Esophagus squamous epithelium (tissue), 4 donors: ENCODE measurements around the gene CORO1C.

ENCODE experiments used
- CTCF ChIP-seq, 6 experiments: fragments of 450-650 bp in 4 of 6; fragments of 200-600 bp in 2 of 6; sonication (generic) in 2 of 6; IDR thresholded peaks; one replicate each; pipeline ENCODE4 v1.5.1; 2016 to 2019; ENCODE audit warnings: antibody characterized with exemption in 6 of 6, mild to moderate bottlenecking in 4 of 6, moderate library complexity in 4 of 6
- POLR2A ChIP-seq, 4 donors: fragments of 450-650 bp; IDR thresholded peaks; one replicate each; pipeline ENCODE4 v1.6.1; 2017; ENCODE audit warnings: antibody characterized with exemption in 4 of 4, mild to moderate bottlenecking in 4 of 4, moderate library complexity in 3 of 4

- TF ChIP-seq CTCF (IDR thresholded peaks at IDR 0.05): no peak
- TF ChIP-seq POLR2A (IDR thresholded peaks at IDR 0.05): no peak
These were observed 82.2 kb downstream of the CORO1C start for GRCh38 chr12:108649126-108649525.
